ENCODE results near the gene NFASC.
A peak's percentile ranks its signal among the peaks of the same experiment; 100 is the strongest.

NFASC gene

DNA sequence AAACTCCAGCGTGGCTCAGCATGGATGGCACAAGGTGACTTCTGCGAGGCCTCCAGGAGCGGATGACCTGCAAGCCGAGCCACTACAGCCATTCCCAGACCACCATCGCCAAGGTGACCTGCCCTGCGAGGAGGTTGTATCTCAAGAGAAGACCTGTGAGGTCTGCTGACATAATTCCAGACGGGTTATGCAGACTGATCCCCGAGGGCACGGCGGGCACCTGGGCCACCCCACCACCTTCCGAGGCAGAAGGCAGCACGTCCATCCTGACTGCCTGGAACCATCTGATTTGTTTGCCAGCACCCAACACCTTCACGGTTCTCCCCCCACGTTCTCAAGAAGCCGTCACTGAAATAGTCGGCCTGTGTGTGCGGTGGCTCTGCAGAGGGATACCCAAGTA is 115.5 kb downstream of the NFASC start:
- no peak overlapping the region for H3K27ac ChIP-seq (ENCODE audit: low read depth, low read length)
- no peaks in the 10 kb centered on the region for H3K27me3 ChIP-seq (ENCODE audit: control insufficient read depth, insufficient read depth, low read length)
- peaks cover 4% of the 10 kb centered on the region for H3K36me3 ChIP-seq (ENCODE audit: control insufficient read depth, insufficient read depth, low read length)
- H3K4me3 ChIP-seq (ENCODE audit: low read length) = no peak overlapping the region
- no peak overlapping the region for H3K9ac ChIP-seq (ENCODE audit: low read length)
- H3K4me1 ChIP-seq (ENCODE audit: control insufficient read depth, insufficient read depth, low read length) = no peaks in the 10 kb centered on the region

DNA sequence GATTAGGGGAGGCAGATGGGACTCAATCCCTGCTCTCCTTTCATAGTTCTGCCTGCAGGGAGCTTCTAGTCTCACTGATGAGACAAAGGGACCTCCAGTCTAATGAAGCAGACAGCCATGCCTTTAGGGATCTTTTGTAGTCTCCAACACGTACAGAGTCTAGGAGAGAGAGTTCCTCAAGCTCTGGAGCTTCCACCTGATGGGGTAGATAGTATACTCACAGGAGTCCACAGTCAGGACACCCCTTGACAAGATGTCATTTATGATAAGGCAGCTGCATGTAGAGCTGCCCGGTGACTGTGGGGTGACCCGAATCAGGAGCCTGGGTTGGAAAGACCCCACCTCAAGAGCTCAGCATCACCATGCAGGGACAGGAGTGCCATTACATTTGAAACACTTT is 117.0 kb downstream of the NFASC start:
- H3K4me1 ChIP-seq (ENCODE audit: control insufficient read depth, insufficient read depth, low read length) = no peaks in the 10 kb centered on the region
- no peak overlapping the region for H3K9ac ChIP-seq (ENCODE audit: low read length)
- no peak overlapping the region for H3K27ac ChIP-seq (ENCODE audit: low read depth, low read length)
- no peak overlapping the region for H3K4me3 ChIP-seq (ENCODE audit: low read length)
- H3K27me3 ChIP-seq (ENCODE audit: control insufficient read depth, insufficient read depth, low read length) = no peaks in the 10 kb centered on the region
- H3K36me3 ChIP-seq (ENCODE audit: control insufficient read depth, insufficient read depth, low read length) = peaks cover 4% of the 10 kb centered on the region

DNA sequence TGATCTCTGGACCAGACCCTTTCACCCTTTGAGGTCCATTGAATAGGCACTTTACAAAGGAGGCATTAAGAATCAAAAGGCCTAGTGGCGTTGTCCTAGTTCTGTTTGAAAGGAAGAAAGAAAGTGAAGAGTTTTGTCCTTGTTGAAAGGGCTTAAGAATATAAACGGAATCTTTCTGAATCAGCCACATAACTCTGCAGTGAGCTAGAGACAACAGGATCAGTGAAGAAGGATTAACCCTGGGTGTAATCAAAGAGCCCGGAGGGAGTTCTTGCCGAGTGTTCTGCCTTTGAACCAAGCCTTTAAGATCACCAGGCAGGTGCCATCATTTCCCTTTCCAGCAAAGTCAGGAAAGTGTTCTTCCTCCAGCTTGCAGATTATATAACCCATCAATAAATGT is 117.5 kb downstream of the NFASC start:
- Histone ChIP-seq H3K27me3 (ENCODE audit: control insufficient read depth, insufficient read depth, low read length) (no peaks in the 10 kb centered on the region), H3K36me3 (ENCODE audit: control insufficient read depth, insufficient read depth, low read length) (peaks cover 4% of the 10 kb centered on the region), H3K4me3 (ENCODE audit: low read length) (no peak overlapping the region), H3K27ac (ENCODE audit: low read depth, low read length) (no peak overlapping the region), H3K9ac (ENCODE audit: low read length) (no peak overlapping the region), H3K4me1 (ENCODE audit: control insufficient read depth, insufficient read depth, low read length) (no peaks in the 10 kb centered on the region)

DNA sequence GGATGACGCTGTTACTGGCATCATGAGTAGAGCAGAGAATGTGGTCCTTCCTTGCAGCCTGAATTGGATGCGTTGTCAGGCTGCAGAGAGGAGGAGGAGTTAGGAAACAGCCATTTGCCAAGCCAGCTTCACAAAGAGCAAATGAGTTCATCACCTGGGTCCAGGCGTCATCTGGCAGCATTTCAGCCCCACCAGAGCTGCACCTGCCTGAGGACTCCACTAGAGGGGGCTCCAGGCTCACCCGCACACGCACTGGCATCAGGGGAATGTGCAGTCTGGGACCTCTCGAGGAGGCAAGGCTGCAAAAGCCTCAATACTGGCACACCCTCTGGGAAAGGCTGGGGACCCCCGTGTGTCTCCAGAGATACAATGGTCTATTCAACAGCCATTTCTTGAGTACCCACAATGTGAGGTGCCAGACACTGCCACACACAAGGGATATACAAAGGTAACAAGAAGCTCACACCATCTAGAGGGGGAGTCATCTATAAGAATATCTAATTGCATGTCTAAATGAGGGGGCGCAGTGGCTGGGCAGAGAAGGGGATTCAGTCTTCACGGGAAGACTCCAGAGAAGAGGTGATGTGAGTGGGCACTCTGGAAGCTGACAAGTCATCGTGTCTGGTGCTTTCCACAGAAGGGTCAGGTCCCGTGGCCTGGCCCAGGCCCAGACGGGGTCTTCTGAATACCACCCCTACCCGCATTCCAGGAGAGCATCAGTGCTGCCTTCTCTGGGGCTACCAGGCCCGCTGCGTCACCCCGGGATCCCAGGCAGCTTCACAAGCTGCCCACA is 118.8 kb downstream of the NFASC start:
- H3K27ac ChIP-seq (ENCODE audit: low read depth, low read length) = peak overlapping the region; percentile 31
- no peaks in the 10 kb centered on the region for H3K27me3 ChIP-seq (ENCODE audit: control insufficient read depth, insufficient read depth, low read length)
- H3K4me1 ChIP-seq (ENCODE audit: control insufficient read depth, insufficient read depth, low read length) = no peaks in the 10 kb centered on the region
- no peak overlapping the region for H3K4me3 ChIP-seq (ENCODE audit: low read length)
- H3K9ac ChIP-seq (ENCODE audit: low read length) = no peak overlapping the region
- peaks cover 4% of the 10 kb centered on the region for H3K36me3 ChIP-seq (ENCODE audit: control insufficient read depth, insufficient read depth, low read length)

DNA sequence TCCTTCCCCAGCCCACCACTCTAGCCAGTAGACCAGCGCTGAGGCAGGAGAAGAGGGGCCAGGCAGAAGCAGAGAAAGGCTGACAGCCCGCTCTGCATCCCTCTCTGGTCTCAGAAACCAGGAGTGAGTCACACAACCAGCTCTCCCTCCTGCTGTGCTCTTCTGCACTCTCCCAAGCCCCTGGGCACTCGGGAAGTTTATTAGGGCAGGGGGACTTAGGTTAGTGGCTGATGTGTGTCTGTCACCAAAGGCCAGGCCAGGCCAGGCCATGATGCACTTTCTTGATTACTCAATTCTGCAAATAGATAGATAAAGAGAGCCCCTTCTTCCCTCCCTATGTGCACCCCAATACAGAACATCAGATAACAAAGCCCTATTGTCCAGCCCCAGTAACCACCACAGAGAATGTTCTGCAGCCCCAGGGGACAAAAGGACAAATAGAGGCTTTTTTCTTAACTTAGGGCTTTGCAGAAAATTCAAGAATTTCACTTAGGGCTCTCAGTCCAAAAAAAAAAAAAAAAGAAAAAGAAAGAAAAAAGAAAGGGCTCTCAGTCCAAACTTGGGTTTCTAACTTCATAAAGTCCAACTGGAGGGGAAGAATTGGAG is 119.5 kb downstream of the NFASC start:
- H3K36me3 ChIP-seq (ENCODE audit: control insufficient read depth, insufficient read depth, low read length) = peaks cover 4% of the 10 kb centered on the region
- H3K9ac ChIP-seq (ENCODE audit: low read length) = no peak overlapping the region
- H3K4me1 ChIP-seq (ENCODE audit: control insufficient read depth, insufficient read depth, low read length) = no peaks in the 10 kb centered on the region
- no peak overlapping the region for H3K4me3 ChIP-seq (ENCODE audit: low read length)
- H3K27ac ChIP-seq (ENCODE audit: low read depth, low read length) = peak overlapping the region; percentile 31
- no peaks in the 10 kb centered on the region for H3K27me3 ChIP-seq (ENCODE audit: control insufficient read depth, insufficient read depth, low read length)

DNA sequence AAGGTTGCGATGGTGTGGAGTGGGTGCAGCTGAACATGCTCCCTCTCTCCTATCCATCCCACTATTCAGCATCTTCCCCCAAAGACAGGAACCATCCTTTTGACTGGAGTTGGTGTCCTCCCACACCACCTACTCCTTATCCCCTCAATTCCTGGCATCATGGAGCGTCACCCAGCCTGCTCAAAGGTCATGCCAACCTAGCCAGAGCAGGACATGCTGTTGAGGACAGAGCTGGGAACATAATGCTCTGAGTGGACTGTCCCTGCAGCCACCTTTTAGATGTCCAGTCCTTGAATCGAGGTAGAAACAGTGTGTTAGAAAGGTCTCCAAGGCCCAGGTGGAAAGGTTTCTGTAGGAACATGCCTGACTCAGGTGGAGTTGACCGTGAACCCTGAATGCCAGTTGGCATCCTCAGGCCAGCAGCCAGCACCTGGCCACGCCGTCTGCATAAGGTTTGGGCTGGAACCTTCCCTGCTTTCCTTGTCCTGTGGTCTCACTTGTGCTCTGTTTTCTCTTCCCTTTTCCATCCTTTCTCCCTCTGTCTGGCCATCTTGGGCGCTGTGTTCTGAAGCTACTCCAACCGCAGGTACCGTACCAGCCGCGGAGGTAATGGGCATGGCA is 120.2 kb downstream of the NFASC start:
- H3K9ac ChIP-seq (ENCODE audit: low read length) = no peak overlapping the region
- no peaks in the 10 kb centered on the region for H3K4me1 ChIP-seq (ENCODE audit: control insufficient read depth, insufficient read depth, low read length)
- H3K4me3 ChIP-seq (ENCODE audit: low read length) = no peak overlapping the region
- peaks cover 4% of the 10 kb centered on the region for H3K36me3 ChIP-seq (ENCODE audit: control insufficient read depth, insufficient read depth, low read length)
- H3K27me3 ChIP-seq (ENCODE audit: control insufficient read depth, insufficient read depth, low read length) = no peaks in the 10 kb centered on the region
- peak overlapping the region; percentile 40 for H3K27ac ChIP-seq (ENCODE audit: low read depth, low read length)

DNA sequence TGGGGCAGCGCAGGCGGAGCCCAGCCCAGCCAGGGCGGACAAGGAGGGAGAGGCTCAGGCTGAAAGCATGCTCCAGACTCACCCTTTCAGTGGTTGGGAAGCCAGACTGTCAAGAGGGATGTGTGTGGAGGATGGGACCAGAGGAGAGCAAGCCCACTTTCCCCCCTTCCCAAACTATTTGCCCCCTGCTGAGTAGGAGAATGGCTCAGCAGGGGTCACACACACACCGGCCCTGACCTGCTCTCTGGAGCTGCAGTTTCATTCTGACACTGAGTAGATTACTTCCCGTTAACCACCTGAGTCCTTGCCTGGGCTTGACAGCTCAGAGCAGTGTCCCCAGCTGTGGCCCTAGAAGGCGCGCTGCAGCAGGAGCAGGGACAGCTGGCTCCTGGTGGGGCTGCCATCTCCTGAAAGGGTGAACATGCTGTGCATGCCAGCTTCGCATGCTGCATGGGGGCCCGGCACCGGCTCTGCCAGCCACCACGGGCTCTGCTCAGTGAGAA is 120.7 kb downstream of the NFASC start:
- no peak overlapping the region for H3K9ac ChIP-seq (ENCODE audit: low read length)

DNA sequence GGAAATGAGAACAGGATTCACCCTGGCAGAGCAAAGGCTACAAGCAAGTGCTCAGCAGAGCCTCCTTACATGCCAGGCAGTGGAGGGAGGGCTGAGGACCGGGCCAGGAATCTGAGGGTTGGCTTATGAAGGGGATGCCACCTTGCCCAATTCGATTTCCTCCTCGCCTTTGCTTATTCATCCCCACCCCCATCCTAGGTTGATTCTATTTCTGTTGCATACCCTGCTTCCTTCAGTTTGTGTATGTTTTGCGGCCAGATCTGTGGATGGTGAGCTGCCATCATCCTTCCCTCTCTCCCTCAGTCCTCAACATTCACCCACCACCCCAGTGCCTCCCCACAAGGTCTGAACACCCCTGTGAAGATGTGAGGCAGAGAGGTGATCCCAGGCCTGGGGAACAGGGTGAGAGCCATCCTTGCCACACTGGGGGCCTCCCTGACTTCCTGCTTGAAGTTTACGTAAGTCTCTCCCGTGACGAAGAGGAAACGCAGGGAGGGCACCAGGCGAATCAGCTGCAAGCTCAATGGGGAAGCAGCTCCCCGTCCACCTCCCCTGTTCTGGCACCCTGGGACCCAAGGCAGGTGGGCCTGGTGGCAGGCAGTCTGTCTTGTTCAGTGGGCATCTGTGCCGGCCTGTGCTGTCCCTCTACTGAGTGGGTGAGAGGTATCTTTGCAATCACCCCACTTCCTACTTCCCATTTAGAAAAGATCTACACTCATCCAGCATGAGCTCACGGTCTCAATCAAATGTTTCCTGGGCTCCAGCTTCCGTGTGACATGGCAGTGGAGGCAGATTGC is 121.7 kb downstream of the NFASC start:
- Histone ChIP-seq H3K4me1 (ENCODE audit: control insufficient read depth, insufficient read depth, low read length) (no peaks in the 10 kb centered on the region), H3K36me3 (ENCODE audit: control insufficient read depth, insufficient read depth, low read length) (peaks cover under 1% of the 10 kb centered on the region), H3K9ac (ENCODE audit: low read length) (no peak overlapping the region), H3K27ac (ENCODE audit: low read depth, low read length) (no peak overlapping the region), H3K27me3 (ENCODE audit: control insufficient read depth, insufficient read depth, low read length) (no peaks in the 10 kb centered on the region), H3K4me3 (ENCODE audit: low read length) (no peak overlapping the region)

More for the DNA sequence above, 120.7 kb downstream of the NFASC start:
- no peak overlapping the region for H3K4me3 ChIP-seq (ENCODE audit: low read length)
- H3K27me3 ChIP-seq (ENCODE audit: control insufficient read depth, insufficient read depth, low read length) = no peaks in the 10 kb centered on the region
- H3K27ac ChIP-seq (ENCODE audit: low read depth, low read length) = no peak overlapping the region
- H3K36me3 ChIP-seq (ENCODE audit: control insufficient read depth, insufficient read depth, low read length) = peaks cover 4% of the 10 kb centered on the region
- no peaks in the 10 kb centered on the region for H3K4me1 ChIP-seq (ENCODE audit: control insufficient read depth, insufficient read depth, low read length)

DNA sequence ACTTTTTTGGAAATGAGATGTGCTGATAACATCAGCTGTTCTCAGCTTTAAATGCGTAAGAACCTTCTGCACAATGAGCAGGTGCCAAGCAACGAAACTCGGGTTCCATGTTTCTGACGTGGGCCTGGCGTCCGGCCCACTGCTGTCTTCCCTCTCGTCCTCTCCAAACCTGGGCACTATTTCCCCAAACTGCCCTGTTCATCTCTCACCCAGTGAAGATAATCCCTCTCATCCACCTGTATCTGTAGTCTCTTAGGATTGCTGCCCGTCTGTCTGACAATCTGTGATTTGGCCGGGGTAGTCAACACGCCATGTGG is 122.3 kb downstream of the NFASC start:
- no peaks in the 10 kb centered on the region for H3K4me1 ChIP-seq (ENCODE audit: control insufficient read depth, insufficient read depth, low read length)
- no peaks in the 10 kb centered on the region for H3K27me3 ChIP-seq (ENCODE audit: control insufficient read depth, insufficient read depth, low read length)
- no peak overlapping the region for H3K4me3 ChIP-seq (ENCODE audit: low read length)
- no peak overlapping the region for H3K9ac ChIP-seq (ENCODE audit: low read length)
- H3K27ac ChIP-seq (ENCODE audit: low read depth, low read length) = no peak overlapping the region
- H3K36me3 ChIP-seq (ENCODE audit: control insufficient read depth, insufficient read depth, low read length) = no peaks in the 10 kb centered on the region

DNA sequence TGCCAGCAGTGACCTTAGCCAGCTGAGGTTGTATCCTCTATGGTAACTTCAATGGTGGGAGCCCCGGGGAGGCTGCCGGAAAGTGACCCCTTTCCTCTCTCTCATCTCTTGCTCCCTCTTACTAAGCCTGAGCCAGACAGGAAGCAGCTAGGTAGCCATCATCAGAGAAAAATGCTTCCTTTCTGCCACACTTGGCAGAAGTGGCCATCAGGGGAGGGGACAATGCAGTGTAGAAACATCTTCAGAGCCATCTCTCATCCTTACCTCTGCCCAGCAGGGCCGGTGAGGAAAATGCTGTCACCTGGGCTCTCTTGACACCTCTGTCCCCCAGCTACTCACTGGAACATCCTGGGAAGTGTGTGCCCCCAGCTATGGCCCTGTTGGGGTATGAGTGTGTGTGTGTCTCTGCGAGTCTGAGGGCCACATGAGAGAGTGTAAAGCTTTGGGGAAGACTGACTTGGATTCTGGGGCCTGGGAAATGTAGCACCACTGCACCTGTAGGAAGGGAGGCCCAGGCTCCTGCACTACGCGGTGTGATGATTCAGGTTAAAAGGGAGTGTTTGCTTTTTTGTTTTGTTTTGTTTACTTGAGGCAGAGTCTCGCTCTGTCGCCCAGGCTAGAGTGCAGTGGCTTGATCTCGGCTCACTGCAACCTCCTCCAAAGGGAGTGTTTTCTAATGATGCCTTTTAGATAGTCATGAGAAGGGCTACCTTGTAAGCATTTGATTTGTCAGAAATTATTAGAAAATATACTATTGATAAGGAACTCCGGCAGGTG is 123.6 kb downstream of the NFASC start:
- no peak overlapping the region for H3K9ac ChIP-seq (ENCODE audit: low read length)
- no peaks in the 10 kb centered on the region for H3K27me3 ChIP-seq (ENCODE audit: control insufficient read depth, insufficient read depth, low read length)
- H3K36me3 ChIP-seq (ENCODE audit: control insufficient read depth, insufficient read depth, low read length) = no peaks in the 10 kb centered on the region
- no peak overlapping the region for H3K4me3 ChIP-seq (ENCODE audit: low read length)
- H3K4me1 ChIP-seq (ENCODE audit: control insufficient read depth, insufficient read depth, low read length) = no peaks in the 10 kb centered on the region
- no peak overlapping the region for H3K27ac ChIP-seq (ENCODE audit: low read depth, low read length)

DNA sequence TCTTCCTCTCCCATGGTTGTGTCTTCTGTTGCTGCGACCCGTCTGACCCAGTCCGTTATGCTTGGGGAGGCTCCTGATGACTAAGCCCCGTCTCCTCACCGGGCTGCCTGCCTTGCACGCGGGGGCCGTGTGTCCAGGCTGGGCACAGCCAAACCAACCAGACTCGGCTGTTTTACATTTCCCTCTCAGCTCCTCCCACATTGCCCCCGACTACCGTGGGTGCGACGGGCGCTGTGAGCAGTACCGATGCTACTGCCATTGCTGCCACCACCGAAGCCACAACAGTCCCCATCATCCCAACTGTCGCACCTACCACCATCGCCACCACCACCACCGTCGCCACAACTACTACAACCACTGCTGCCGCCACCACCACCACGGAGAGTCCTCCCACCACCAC is 126.3 kb downstream of the NFASC start:
- H3K36me3 ChIP-seq (ENCODE audit: control insufficient read depth, insufficient read depth, low read length) = no peaks in the 10 kb centered on the region
- no peaks in the 10 kb centered on the region for H3K27me3 ChIP-seq (ENCODE audit: control insufficient read depth, insufficient read depth, low read length)
- H3K27ac ChIP-seq (ENCODE audit: low read depth, low read length) = no peak overlapping the region

More for the DNA sequence above, 126.3 kb downstream of the NFASC start:
- Histone ChIP-seq H3K9ac (ENCODE audit: low read length) (no peak overlapping the region), H3K4me1 (ENCODE audit: control insufficient read depth, insufficient read depth, low read length) (no peaks in the 10 kb centered on the region), H3K4me3 (ENCODE audit: low read length) (no peak overlapping the region)

Measured in rectal smooth muscle tissue (tissue), 1 donor.